Osteoblast (primary cell): ENCODE measurements around the gene MAP3K5. TPM values are rescaled to one million over a fixed set of nuclear protein-coding genes. Genes with fewer than 3 reads are reported as not detected.
A peak's percentile ranks its signal among the peaks of the same experiment; 100 is the strongest.

Experiments used
- DNase-seq: peaks from one replicate; pipeline ENCODE4 v3.0.0; 2011; ENCODE audit warnings: low spot score, mixed read lengths; ENCODE audit not compliant: insufficient read length; ENCODE audit errors: missing footprints
- H2AFZ ChIP-seq: 2 replicates; pipeline ENCODE4 v1.6.0; 2011; ENCODE audit warnings: mild to moderate bottlenecking, low read length
- H3K27ac ChIP-seq: 2 replicates; pipeline ENCODE4 v1.5.1; 2011; ENCODE audit warnings: mild to moderate bottlenecking, low read depth, low read length, moderate library complexity
- H3K27me3 ChIP-seq: 2 replicates; pipeline ENCODE4 v1.6.0; 2012; ENCODE audit warnings: mild to moderate bottlenecking, control low read depth, inconsistent platforms, low read length, moderate library complexity; ENCODE audit not compliant: insufficient read depth
- H3K36me3 ChIP-seq: 2 replicates; pipeline ENCODE4 v1.5.1; 2011; ENCODE audit warnings: mild to moderate bottlenecking, low read length, control low read depth, moderate library complexity; ENCODE audit not compliant: insufficient read depth
- H3K4me1 ChIP-seq: 2 replicates; pipeline ENCODE4 v1.5.1; 2011; ENCODE audit warnings: mild to moderate bottlenecking, low read length, control low read depth, moderate library complexity; ENCODE audit not compliant: insufficient read depth
- H3K4me2 ChIP-seq: 2 replicates; pipeline ENCODE4 v1.6.0; 2011; ENCODE audit warnings: mild to moderate bottlenecking, low read length; ENCODE audit not compliant: insufficient read depth
- H3K4me3 ChIP-seq: fragments of 200-600 bp; sonication (generic); 3 replicates; pipeline ENCODE4 v1.5.1; 2012; ENCODE audit warnings: mild to moderate bottlenecking, low read length, inconsistent platforms; ENCODE audit not compliant: insufficient read depth
- H3K79me2 ChIP-seq: 2 replicates; pipeline ENCODE4 v1.6.0; 2012; ENCODE audit warnings: mild to moderate bottlenecking, low read length, control low read depth, inconsistent platforms; ENCODE audit not compliant: insufficient read depth
- H3K9me3 ChIP-seq: 2 replicates; pipeline ENCODE4 v1.5.1; 2011; ENCODE audit warnings: low read depth, low read length, control low read depth
- H4K20me1 ChIP-seq: 2 replicates; pipeline ENCODE4 v1.6.0; 2012; ENCODE audit warnings: mild to moderate bottlenecking, low read length, control low read depth; ENCODE audit not compliant: insufficient read depth
- total RNA-seq: library from RNA; depleted of rRNA; stranded (reverse); fragments of >200 nt; gene quantifications from 2 replicates; pipeline ENCODE4 v1.2.3, GENCODE V29; 2012
- TF ChIP-seq, protein P1 (sequence below): IDR thresholded peaks from 2 replicates; pipeline ENCODE4 v1.5.1; 2011; ENCODE audit warnings: mild to moderate bottlenecking, low read depth, low read length, moderate library complexity; ENCODE audit errors: extremely low read depth

The MAP3K5 gene
- total RNA-seq, 1 donor: 8.3 TPM

DNA sequence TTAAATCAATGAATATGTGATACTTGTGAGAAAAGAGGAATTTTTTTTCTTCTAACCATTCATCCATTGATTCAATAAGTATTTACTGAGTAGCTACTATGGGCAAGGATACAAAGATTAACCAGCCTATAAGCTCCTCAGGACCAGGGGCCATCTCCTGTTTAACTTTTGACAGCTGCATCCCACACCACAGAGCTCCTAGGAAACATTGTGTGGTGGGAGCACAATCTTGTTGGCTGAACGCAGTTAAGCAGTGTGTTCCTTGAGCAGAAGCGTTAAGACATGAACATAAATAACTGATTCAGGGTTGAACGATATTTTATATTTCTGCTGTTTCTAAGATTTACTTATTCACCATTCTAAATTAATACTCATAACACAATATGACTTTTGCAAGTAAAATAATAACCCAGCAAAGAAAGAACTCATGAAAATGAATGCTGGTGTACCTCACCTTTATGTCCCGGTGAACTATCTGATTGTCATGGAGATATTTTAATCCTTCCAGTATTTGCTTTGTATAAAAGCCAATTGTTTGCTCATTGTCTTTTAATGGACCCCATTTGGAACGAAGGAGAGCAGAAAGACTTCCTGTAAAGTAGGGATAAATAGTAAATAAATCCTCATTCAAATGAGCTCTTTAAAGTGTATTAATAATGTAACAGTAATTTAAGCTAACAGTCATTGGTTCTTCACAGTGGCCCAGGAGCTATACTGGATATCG is 179.4 kb downstream of the MAP3K5 start:
- DNase-seq: no peak
- no peaks in the 10 kb centered on the region for H3K9me3 ChIP-seq
- TF ChIP-seq, protein P1, sequence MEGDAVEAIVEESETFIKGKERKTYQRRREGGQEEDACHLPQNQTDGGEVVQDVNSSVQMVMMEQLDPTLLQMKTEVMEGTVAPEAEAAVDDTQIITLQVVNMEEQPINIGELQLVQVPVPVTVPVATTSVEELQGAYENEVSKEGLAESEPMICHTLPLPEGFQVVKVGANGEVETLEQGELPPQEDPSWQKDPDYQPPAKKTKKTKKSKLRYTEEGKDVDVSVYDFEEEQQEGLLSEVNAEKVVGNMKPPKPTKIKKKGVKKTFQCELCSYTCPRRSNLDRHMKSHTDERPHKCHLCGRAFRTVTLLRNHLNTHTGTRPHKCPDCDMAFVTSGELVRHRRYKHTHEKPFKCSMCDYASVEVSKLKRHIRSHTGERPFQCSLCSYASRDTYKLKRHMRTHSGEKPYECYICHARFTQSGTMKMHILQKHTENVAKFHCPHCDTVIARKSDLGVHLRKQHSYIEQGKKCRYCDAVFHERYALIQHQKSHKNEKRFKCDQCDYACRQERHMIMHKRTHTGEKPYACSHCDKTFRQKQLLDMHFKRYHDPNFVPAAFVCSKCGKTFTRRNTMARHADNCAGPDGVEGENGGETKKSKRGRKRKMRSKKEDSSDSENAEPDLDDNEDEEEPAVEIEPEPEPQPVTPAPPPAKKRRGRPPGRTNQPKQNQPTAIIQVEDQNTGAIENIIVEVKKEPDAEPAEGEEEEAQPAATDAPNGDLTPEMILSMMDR: no peak
- no peaks in the 10 kb centered on the region for H3K79me2 ChIP-seq
- peak overlapping the region; percentile 0 for H3K27ac ChIP-seq
- peaks cover 41% of the 10 kb centered on the region for H3K4me1 ChIP-seq
- H4K20me1 ChIP-seq: no peaks in the 10 kb centered on the region
- no peak overlapping the region for H3K4me3 ChIP-seq
- H2AFZ ChIP-seq: no peak overlapping the region
- H3K4me2 ChIP-seq: no peak overlapping the region
- H3K27me3 ChIP-seq: no peaks in the 10 kb centered on the region
- no peaks in the 10 kb centered on the region for H3K36me3 ChIP-seq

DNA sequence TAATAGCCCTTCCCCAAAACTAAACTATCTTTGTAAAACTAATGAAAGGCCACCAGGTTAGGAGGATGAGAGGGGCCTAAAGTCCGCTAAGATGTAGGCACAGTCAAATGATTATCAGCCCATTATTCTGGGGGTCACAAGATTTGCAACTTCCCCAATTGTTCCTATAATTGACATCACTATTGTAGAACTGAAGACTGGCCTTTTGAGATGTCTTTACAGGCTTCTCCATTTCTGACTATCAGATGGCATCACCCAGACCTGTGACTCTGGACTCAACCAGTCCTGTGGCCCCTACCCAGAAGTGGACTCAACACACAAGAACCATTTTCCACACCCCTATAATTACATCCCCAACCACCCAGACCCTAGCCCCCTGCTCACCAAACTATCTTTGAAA is 180.5 kb downstream of the MAP3K5 start:
- peaks cover 51% of the 10 kb centered on the region for H3K4me1 ChIP-seq
- no peak overlapping the region for H3K4me3 ChIP-seq
- no peaks in the 10 kb centered on the region for H4K20me1 ChIP-seq
- DNase-seq: no peak
- no peak overlapping the region for H2AFZ ChIP-seq
- H3K27ac ChIP-seq: no peak overlapping the region
- H3K27me3 ChIP-seq: no peaks in the 10 kb centered on the region
- H3K79me2 ChIP-seq: no peaks in the 10 kb centered on the region
- H3K36me3 ChIP-seq: no peaks in the 10 kb centered on the region
- TF ChIP-seq, protein P1: no peak
- H3K4me2 ChIP-seq: no peak overlapping the region
- H3K9me3 ChIP-seq: no peaks in the 10 kb centered on the region

DNA sequence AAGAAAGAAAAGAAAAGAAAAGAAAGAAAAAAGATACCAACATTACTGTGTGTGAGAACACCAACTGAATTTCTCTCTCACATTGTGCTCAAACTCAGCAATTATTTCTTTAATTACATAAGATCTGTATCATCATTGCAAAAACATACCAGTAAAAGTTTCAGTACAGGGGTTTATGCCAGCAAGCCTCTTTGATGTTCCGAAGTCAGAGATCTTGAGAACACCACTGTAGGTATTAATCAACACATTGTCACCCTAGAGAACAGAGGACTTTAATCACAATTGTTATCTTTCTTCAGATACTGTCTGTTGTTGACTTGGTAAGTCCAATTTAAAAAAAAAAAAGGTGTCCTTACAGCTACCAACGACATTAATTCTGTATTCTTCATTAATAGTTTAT is 181.1 kb downstream of the MAP3K5 start:
- Histone ChIP-seq H3K9me3 (no peaks in the 10 kb centered on the region), H3K4me3 (no peak overlapping the region), H3K4me2 (no peak overlapping the region), H4K20me1 (no peaks in the 10 kb centered on the region), H3K4me1 (peaks cover 51% of the 10 kb centered on the region), H3K27me3 (no peaks in the 10 kb centered on the region), H3K27ac (no peak overlapping the region), H2AFZ (no peak overlapping the region), H3K79me2 (no peaks in the 10 kb centered on the region), H3K36me3 (no peaks in the 10 kb centered on the region)
- TF ChIP-seq, protein P1: no peak
- DNase-seq: no peak

DNA sequence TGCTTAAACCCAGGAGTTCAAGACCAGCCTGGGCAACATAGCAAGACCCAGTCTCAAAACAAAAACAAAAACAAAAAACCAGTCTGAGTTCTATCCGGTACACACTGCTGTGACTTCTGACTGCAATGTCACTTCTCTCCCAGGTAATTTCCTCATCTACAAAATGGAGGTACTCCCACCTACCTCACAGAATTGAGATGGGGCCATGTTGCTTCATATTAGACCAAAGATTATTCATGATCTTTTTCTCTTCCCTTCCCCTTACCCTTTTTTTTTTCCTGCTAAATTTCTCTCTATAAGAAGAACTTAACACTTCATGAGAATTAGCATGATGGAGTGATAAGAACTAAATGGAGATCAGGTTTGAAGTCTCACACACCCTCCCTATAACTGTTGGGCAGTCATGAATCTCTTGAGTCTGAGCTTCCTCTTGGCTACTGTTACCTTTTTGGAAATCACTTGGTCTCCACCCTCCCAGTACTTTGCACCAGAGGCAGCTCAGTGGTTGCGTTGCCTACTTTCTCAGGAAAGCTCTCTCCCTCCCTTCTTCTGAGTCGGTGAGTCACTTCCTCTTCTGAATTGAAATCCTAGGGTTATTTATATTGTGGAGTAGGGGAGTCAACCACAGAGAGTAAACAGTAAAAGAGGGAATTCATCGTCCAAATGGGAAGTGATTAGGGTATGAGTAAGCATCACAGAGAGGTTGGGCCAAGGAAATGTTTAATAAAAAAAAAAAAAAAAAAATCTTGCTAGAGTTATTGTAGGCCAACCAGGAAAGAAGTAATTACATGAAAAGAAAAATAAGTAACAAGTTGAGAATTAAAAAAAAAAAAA is 182.2 kb downstream of the MAP3K5 start:
- no peak overlapping the region for H2AFZ ChIP-seq
- H3K4me2 ChIP-seq: peak overlapping the region; percentile 43
- no peaks in the 10 kb centered on the region for H3K36me3 ChIP-seq
- no peaks in the 10 kb centered on the region for H3K27me3 ChIP-seq
- no peaks in the 10 kb centered on the region for H3K79me2 ChIP-seq
- H3K4me3 ChIP-seq: no peak overlapping the region
- H3K4me1 ChIP-seq: peaks cover 51% of the 10 kb centered on the region
- TF ChIP-seq, protein P1: no peak
- no peaks in the 10 kb centered on the region for H3K9me3 ChIP-seq
- no peaks in the 10 kb centered on the region for H4K20me1 ChIP-seq
- H3K27ac ChIP-seq: peak overlapping the region; percentile 76
- peak; percentile 85 for DNase-seq
